ENCODE measurements around the gene COASY.

DNA sequence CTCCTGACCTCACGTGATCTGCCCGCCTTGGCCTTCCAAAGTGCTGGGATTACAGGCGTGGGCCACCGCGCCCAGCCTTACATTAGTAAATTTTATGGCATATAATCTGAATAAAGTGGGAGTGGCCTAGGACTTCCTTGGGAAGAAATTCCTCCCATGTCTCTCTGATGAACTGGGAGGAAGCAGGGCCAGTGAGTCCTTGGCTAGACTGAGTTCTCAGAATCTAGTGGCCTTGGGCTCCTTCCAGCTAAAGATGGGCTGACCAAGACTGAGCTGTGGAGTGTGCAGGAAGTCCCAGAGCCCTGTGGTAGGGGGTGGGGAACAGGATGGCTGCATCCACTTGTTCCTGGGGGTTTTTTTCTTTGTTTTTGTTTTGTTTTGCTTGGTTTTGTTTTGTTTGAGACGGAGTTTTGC lies 35.9 kb upstream of the COASY start:
- TF ChIP-seq, protein P1, sequence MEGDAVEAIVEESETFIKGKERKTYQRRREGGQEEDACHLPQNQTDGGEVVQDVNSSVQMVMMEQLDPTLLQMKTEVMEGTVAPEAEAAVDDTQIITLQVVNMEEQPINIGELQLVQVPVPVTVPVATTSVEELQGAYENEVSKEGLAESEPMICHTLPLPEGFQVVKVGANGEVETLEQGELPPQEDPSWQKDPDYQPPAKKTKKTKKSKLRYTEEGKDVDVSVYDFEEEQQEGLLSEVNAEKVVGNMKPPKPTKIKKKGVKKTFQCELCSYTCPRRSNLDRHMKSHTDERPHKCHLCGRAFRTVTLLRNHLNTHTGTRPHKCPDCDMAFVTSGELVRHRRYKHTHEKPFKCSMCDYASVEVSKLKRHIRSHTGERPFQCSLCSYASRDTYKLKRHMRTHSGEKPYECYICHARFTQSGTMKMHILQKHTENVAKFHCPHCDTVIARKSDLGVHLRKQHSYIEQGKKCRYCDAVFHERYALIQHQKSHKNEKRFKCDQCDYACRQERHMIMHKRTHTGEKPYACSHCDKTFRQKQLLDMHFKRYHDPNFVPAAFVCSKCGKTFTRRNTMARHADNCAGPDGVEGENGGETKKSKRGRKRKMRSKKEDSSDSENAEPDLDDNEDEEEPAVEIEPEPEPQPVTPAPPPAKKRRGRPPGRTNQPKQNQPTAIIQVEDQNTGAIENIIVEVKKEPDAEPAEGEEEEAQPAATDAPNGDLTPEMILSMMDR (IDR thresholded peaks at IDR 0.05; ENCODE audit: low read depth, low read length), result no peak
- TF ChIP-seq EZH2phosphoT487 (IDR thresholded peaks at IDR 0.05; ENCODE audit: low read depth), result no peak

All from OCI-LY3 (cell line).